Neural progenitor cell (in vitro differentiated cells): ENCODE measurements around the gene GPR152. TPM values are rescaled to one million over a fixed set of nuclear protein-coding genes. Genes with fewer than 3 reads are reported as not detected.
A peak's percentile ranks its signal among the peaks of the same experiment; 100 is the strongest.
"Not testable (repeated sequence)": the region's sequence is repeated elsewhere in the genome, so short reads cannot be mapped to it uniquely, and the experiment has no call there.

Experiments used
- DNase-seq: peaks from one replicate; pipeline ENCODE4 v3.0.0-alpha.2; 2016; ENCODE audit warnings: low spot score
- H2AFZ ChIP-seq: fragments of 200-600 bp; sonication (generic); replicated peaks from 2 replicates; pipeline ENCODE4 v1.6.1; 2016; ENCODE audit warnings: antibody characterized with exemption
- H3F3A ChIP-seq: fragments of 200-600 bp; sonication (generic); 2 replicates; pipeline ENCODE4 v1.6.1; 2016; ENCODE audit warnings: antibody characterized with exemption, low read depth
- H3K27ac ChIP-seq: fragments of 200-600 bp; sonication (generic); 2 replicates; pipeline ENCODE4 v1.5.1; 2016; ENCODE audit warnings: mild to moderate bottlenecking
- H3K27me3 ChIP-seq: fragments of 200-600 bp; sonication (generic); 2 replicates; pipeline ENCODE4 v1.6.1; 2016; ENCODE audit warnings: mild to moderate bottlenecking, moderate library complexity
- H3K36me3 ChIP-seq: fragments of 200-600 bp; sonication (generic); 2 replicates; pipeline ENCODE4 v1.5.1; 2016
- H3K4me1 ChIP-seq: fragments of 200-600 bp; sonication (generic); 2 replicates; pipeline ENCODE4 v1.6.1; 2016; ENCODE audit warnings: mixed run types
- H3K4me2 ChIP-seq: fragments of 200-600 bp; sonication (generic); 2 replicates; pipeline ENCODE4 v1.6.1; 2016
- H3K4me3 ChIP-seq: fragments of 200-600 bp; sonication (generic); 2 replicates; pipeline ENCODE4 v1.5.1; 2016
- H3K79me2 ChIP-seq: fragments of 200-600 bp; sonication (generic); 2 replicates; pipeline ENCODE4 v1.6.1; 2016; ENCODE audit warnings: low read depth
- H3K9ac ChIP-seq: fragments of 200-600 bp; sonication (generic); 2 replicates; pipeline ENCODE4 v1.6.1; 2016
- H3K9me3 ChIP-seq: fragments of 200-600 bp; sonication (generic); 2 replicates; pipeline ENCODE4 v1.5.1; 2016; ENCODE audit warnings: low read depth
- H4K20me1 ChIP-seq: fragments of 200-600 bp; sonication (generic); 2 replicates; pipeline ENCODE4 v1.6.1; 2016; ENCODE audit warnings: low read depth
- H3K27ac Mint-ChIP-seq: 3 replicates; pipeline ENCODE4 v1.8.0; 2021; ENCODE audit warnings: mixed read lengths
- H3K27me3 Mint-ChIP-seq: 2 replicates; pipeline ENCODE4 v1.8.0; 2022; ENCODE audit warnings: low read depth, mild to moderate bottlenecking, inconsistent platforms, moderate library complexity, mixed read lengths; ENCODE audit not compliant: insufficient read depth
- H3K36me3 Mint-ChIP-seq: 3 replicates; pipeline ENCODE4 v1.8.0; 2021; ENCODE audit warnings: mixed read lengths
- H3K4me1 Mint-ChIP-seq: 3 replicates; pipeline ENCODE4 v1.8.0; 2021; ENCODE audit warnings: mixed read lengths
- H3K4me3 Mint-ChIP-seq: 3 replicates; pipeline ENCODE4 v1.8.0; 2021; ENCODE audit warnings: mild to moderate bottlenecking, moderate library complexity, mixed read lengths
- H3K9me3 Mint-ChIP-seq: 3 replicates; pipeline ENCODE4 v1.8.0; 2020; ENCODE audit warnings: mixed read lengths
- CTCF ChIP-seq: fragments of 200-600 bp; sonication (generic); IDR thresholded peaks from 2 replicates; pipeline ENCODE4 v1.5.1; 2017; ENCODE audit warnings: antibody characterized with exemption, mild to moderate bottlenecking
- EZH2 ChIP-seq: fragments of 200-600 bp; sonication (generic); IDR thresholded peaks from 2 replicates; pipeline ENCODE4 v1.6.1; 2017; ENCODE audit warnings: antibody characterized with exemption, mild to moderate bottlenecking, moderate library complexity
- EZH2phosphoT487 ChIP-seq: fragments of 200-600 bp; sonication (generic); IDR thresholded peaks from 2 replicates; pipeline ENCODE4 v1.6.1; 2017; ENCODE audit warnings: antibody characterized with exemption
- total RNA-seq: library from RNA; depleted of rRNA; stranded (reverse); fragments of >200 nt; gene quantifications from 2 replicates; pipeline ENCODE4 v1.2.3, GENCODE V29; 2015; ENCODE audit warnings: low replicate concordance

Gene GPR152
- total RNA-seq, 1 donor from 2014 or later = not detected

- no peak overlapping the region for H3K27ac Mint-ChIP-seq
- H3K4me2 ChIP-seq = no peak overlapping the region
- no peak overlapping the region for H3K4me3 Mint-ChIP-seq
Observed at GRCh38 chr11:67466367-67466766, 13.8 kb upstream of the GPR152 start.

DNA sequence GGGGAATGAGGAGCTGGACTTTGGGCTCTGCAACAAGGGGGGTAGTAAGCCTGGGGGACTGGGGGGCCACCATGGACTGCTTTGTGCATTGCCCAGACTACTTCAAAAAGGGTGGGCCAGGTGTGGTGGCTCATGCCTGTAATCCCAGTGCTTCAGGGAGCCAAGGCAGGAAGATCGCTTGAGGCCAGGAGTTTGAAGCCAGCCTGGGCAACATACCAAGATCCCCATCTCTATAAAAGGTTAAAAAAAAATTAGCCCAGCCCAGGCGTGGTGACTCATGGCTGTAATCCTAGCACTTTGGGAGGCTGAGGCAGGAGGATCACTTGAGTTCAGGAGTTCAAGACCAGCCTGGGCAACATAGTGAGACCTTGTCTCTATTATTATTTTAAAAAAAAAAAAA is 13.0 kb upstream of the GPR152 start:
- not testable (repeated sequence) for H3K27me3 ChIP-seq, H4K20me1 ChIP-seq, H3K9me3 ChIP-seq, H3K27ac ChIP-seq, H3K4me1 ChIP-seq, DNase-seq, H2AFZ ChIP-seq, H3K79me2 ChIP-seq, H3K9ac ChIP-seq, H3K36me3 Mint-ChIP-seq, H3K27ac Mint-ChIP-seq, H3K9me3 Mint-ChIP-seq, H3K27me3 Mint-ChIP-seq, H3F3A ChIP-seq, H3K36me3 ChIP-seq
- Histone ChIP-seq H3K4me3 (peak overlapping the region; percentile 64), H3K4me2 (peak overlapping the region; percentile 82)
- peaks cover 16% of the 10 kb centered on the region for H3K4me1 Mint-ChIP-seq
- peak overlapping the region; percentile 84 for H3K4me3 Mint-ChIP-seq

More at GRCh38 chr11:67466367-67466766, 13.8 kb upstream of the GPR152 start:
- H3K9ac ChIP-seq = no peak overlapping the region
- H3K9me3 ChIP-seq = no peaks in the 10 kb centered on the region
- TF ChIP-seq CTCF = no peak
- TF ChIP-seq EZH2 = no peak
- TF ChIP-seq EZH2phosphoT487 = no peak
- DNase-seq = no peak
- peaks cover 8% of the 10 kb centered on the region for H3K79me2 ChIP-seq
- Mint-ChIP-seq H3K4me1 (peaks cover 16% of the 10 kb centered on the region), H3K9me3 (no peaks in the 10 kb centered on the region), H3K27me3 (peaks cover 6% of the 10 kb centered on the region), H3K36me3 (no peaks in the 10 kb centered on the region)
- H3K4me3 ChIP-seq = no peak overlapping the region
- H3K27ac ChIP-seq = no peak overlapping the region
- no peak overlapping the region for H2AFZ ChIP-seq
- peaks cover 6% of the 10 kb centered on the region for H3K4me1 ChIP-seq
- no peaks in the 10 kb centered on the region for H3K27me3 ChIP-seq
- H3K36me3 ChIP-seq = no peaks in the 10 kb centered on the region
- H3F3A ChIP-seq = no peaks in the 10 kb centered on the region
- no peaks in the 10 kb centered on the region for H4K20me1 ChIP-seq

DNA sequence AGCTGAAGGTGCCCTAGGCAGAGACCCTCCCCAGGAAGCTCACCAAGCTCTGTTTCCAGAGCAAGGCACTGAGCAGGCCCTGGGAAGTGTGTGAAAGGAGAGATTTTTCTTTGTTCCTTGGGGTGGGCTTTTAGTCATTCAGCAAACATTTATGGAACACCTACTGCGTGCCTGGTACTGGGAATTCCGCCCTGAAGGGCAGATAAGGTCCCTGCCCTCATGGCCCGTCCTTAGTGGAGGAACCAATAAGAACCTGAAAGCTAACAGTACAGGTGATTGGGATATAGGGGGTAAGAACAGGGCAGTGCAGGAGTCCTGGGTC is 12.6 kb upstream of the GPR152 start:
- Histone ChIP-seq H3K36me3 (no peaks in the 10 kb centered on the region), H3K4me1 (peaks cover 6% of the 10 kb centered on the region), H2AFZ (no peak overlapping the region), H3K4me3 (peak overlapping the region; percentile 64), H3K4me2 (peak overlapping the region; percentile 82), H3K27me3 (no peaks in the 10 kb centered on the region), H3K9ac (peak overlapping the region; percentile 49), H3F3A (no peaks in the 10 kb centered on the region), H4K20me1 (no peaks in the 10 kb centered on the region), H3K79me2 (peaks cover 8% of the 10 kb centered on the region), H3K9me3 (no peaks in the 10 kb centered on the region), H3K27ac (no peak overlapping the region)
- H3K9me3 Mint-ChIP-seq = no peaks in the 10 kb centered on the region
- no peaks in the 10 kb centered on the region for H3K36me3 Mint-ChIP-seq
- TF ChIP-seq CTCF (no peak), EZH2 (no peak), EZH2phosphoT487 (no peak)
- peaks cover 3% of the 10 kb centered on the region for H3K27me3 Mint-ChIP-seq
- no peak overlapping the region for H3K27ac Mint-ChIP-seq
- DNase-seq = no peak
- H3K4me1 Mint-ChIP-seq = peaks cover 16% of the 10 kb centered on the region
- peak overlapping the region; percentile 84 for H3K4me3 Mint-ChIP-seq

- Histone ChIP-seq H3K79me2 (peaks cover 8% of the 10 kb centered on the region), H3K27me3 (no peaks in the 10 kb centered on the region), H3K9me3 (no peaks in the 10 kb centered on the region), H3K4me3 (peak overlapping the region; percentile 64), H3K9ac (peak overlapping the region; percentile 49), H4K20me1 (no peaks in the 10 kb centered on the region), H3K4me1 (peaks cover 6% of the 10 kb centered on the region), H2AFZ (no peak overlapping the region), H3K27ac (no peak overlapping the region), H3F3A (no peaks in the 10 kb centered on the region), H3K4me2 (peak overlapping the region; percentile 82), H3K36me3 (no peaks in the 10 kb centered on the region)
- no peaks in the 10 kb centered on the region for H3K36me3 Mint-ChIP-seq
- no peak for TF ChIP-seq CTCF
- no peak for TF ChIP-seq EZH2
- no peak for TF ChIP-seq EZH2phosphoT487
- no peaks in the 10 kb centered on the region for H3K9me3 Mint-ChIP-seq
- DNase-seq = peak; percentile 90
- H3K4me1 Mint-ChIP-seq = peaks cover 16% of the 10 kb centered on the region
- H3K27me3 Mint-ChIP-seq = peaks cover 3% of the 10 kb centered on the region
- peak overlapping the region; percentile 84 for H3K4me3 Mint-ChIP-seq
- peak overlapping the region; percentile 88 for H3K27ac Mint-ChIP-seq
Observed at GRCh38 chr11:67464411-67465188, 12.1 kb upstream of the GPR152 start.
